Thyroid gland (tissue), 4 donors: Measurements from ENCODE around the gene BLCAP.

Experiments
- POLR2A ChIP-seq, 2 donors: fragments of 450-650 bp; IDR thresholded peaks; one replicate each; pipeline ENCODE4 v1.6.1; 2017; ENCODE audit warnings: antibody characterized with exemption in 2 of 2, mild to moderate bottlenecking in 2 of 2, moderate library complexity in 1 of 2
- TF ChIP-seq, protein P1 (sequence below), 6 experiments: fragments of 200-600 bp in 3 of 6; fragments of 450-650 bp in 3 of 6; sonication (generic) in 3 of 6; IDR thresholded peaks; one replicate each; pipeline ENCODE4 v1.5.1; 2016 to 2019; ENCODE audit warnings: antibody characterized with exemption in 6 of 6, mild to moderate bottlenecking in 2 of 6, inconsistent platforms in 1 of 6, moderate library complexity in 1 of 6

DNA sequence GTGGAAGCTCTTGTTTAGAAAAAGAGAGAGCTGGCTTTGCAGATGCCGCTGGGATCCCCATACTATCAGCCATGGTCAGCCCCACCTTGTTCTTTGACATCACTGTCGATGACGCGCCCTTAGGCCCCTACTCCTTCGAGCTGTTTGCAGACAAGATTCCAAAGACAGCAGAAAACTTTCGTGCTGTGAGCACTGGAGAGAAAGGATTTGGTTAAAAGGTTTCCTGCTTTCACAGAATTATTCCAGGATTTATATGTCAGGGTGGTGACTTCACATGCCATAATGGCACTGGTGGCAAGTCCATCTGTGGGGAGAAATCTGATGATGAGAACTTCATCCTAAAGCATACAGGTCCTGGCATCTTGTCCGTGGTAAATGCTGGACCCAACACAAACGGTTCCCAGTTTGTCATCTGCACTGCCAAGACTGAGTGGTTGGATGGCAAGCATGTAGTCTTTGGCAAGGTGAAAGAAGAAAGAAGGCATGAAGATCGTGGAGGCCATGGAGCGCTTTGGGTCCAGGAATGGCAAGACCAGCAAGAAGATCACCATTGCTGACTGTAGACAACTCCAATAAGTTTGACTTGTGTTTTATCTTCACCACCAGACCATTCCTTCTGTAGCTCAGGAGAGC is 2.4 kb upstream of the BLCAP start:
- TF ChIP-seq, protein P1, sequence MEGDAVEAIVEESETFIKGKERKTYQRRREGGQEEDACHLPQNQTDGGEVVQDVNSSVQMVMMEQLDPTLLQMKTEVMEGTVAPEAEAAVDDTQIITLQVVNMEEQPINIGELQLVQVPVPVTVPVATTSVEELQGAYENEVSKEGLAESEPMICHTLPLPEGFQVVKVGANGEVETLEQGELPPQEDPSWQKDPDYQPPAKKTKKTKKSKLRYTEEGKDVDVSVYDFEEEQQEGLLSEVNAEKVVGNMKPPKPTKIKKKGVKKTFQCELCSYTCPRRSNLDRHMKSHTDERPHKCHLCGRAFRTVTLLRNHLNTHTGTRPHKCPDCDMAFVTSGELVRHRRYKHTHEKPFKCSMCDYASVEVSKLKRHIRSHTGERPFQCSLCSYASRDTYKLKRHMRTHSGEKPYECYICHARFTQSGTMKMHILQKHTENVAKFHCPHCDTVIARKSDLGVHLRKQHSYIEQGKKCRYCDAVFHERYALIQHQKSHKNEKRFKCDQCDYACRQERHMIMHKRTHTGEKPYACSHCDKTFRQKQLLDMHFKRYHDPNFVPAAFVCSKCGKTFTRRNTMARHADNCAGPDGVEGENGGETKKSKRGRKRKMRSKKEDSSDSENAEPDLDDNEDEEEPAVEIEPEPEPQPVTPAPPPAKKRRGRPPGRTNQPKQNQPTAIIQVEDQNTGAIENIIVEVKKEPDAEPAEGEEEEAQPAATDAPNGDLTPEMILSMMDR (IDR thresholded peaks at IDR 0.05), result no peak
- TF ChIP-seq POLR2A (IDR thresholded peaks at IDR 0.05), result no peak
